Gastrocnemius medialis (tissue), 4 donors: ENCODE results near the gene LFNG.

Source experiments
- POLR2A ChIP-seq, 2 donors: fragments of 450-650 bp; IDR thresholded peaks; one replicate each; pipeline ENCODE4 v1.6.1; 2017; ENCODE audit warnings: antibody characterized with exemption in 2 of 2, mild to moderate bottlenecking in 2 of 2, moderate library complexity in 2 of 2
- TF ChIP-seq, protein P1 (sequence below), 5 experiments: fragments of 450-650 bp in 3 of 5; fragments of 200-600 bp in 2 of 5; sonication (generic) in 2 of 5; IDR thresholded peaks in 4 of 5; conservative IDR thresholded peaks in 1 of 5; 1 replicate in 4 of 5; 2 replicates in 1 of 5; pipeline ENCODE4 v1.5.1; 2016 to 2019; ENCODE audit warnings: antibody characterized with exemption in 5 of 5, mild to moderate bottlenecking in 3 of 5, moderate library complexity in 3 of 5

DNA sequence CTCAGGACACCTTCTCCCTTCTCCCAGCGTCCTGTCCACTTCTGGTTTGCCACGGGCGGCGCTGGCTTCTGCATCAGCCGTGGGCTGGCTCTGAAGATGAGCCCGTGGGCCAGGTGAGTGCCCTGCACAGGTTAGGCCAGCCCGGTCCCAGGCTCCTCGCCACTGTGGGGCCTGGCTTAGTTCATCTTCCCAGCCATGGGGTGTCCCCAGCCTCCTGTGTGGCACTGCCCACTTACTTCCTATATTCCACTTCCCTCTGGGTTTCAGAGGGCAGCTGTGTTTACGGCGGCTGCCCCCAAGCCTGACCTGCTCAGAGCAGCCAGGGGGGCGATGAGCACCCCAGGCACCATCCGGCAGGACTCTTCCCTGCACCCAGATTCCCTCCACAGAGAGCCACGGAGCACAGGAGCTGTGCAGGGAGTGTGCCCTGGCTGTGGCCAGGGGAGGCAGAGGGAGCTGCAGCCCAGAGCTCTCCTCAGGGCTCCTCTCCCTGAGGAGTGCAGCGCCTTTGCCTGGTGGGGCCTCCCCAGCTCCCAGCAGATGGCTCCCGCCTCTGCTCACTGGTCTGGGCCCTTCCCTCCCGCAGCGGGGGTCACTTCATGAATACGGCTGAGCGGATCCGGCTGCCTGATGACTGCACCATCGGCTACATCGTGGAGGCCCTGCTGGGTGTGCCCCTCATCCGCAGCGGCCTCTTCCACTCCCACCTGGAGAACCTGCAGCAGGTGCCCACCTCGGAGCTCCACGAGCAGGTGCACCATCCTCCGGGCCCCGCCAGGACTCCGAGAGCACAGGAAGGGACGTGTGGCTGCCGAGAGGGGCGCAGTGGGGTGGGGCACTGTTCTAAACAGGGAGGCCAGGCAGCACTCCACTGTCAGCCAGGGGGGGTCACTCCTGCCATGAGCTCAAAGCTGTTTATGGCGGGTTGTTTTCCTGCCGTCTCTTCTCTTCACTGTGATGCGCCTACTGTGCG, 6.4 kb downstream of the LFNG start:
- TF ChIP-seq, protein P1, sequence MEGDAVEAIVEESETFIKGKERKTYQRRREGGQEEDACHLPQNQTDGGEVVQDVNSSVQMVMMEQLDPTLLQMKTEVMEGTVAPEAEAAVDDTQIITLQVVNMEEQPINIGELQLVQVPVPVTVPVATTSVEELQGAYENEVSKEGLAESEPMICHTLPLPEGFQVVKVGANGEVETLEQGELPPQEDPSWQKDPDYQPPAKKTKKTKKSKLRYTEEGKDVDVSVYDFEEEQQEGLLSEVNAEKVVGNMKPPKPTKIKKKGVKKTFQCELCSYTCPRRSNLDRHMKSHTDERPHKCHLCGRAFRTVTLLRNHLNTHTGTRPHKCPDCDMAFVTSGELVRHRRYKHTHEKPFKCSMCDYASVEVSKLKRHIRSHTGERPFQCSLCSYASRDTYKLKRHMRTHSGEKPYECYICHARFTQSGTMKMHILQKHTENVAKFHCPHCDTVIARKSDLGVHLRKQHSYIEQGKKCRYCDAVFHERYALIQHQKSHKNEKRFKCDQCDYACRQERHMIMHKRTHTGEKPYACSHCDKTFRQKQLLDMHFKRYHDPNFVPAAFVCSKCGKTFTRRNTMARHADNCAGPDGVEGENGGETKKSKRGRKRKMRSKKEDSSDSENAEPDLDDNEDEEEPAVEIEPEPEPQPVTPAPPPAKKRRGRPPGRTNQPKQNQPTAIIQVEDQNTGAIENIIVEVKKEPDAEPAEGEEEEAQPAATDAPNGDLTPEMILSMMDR (IDR thresholded peaks at IDR 0.05 in 4 of 5, conservative IDR thresholded peaks at IDR 0.05 in 1 of 5): no peak
- no peak for TF ChIP-seq POLR2A (IDR thresholded peaks at IDR 0.05)
